ENCODE data around the gene TSPAN9. TPM values are rescaled to one million over a fixed set of nuclear protein-coding genes. Genes with fewer than 3 reads are reported as not detected.

TSPAN9 gene
- total RNA-seq, 1 donor, result 3.5 TPM

- Histone ChIP-seq H3K9me3 (ENCODE audit: low read depth, low read length) (no peaks in the 10 kb centered on the region), H3K4me1 (ENCODE audit: insufficient read depth, low read length) (no peaks in the 10 kb centered on the region), H3K4me3 (ENCODE audit: low read length) (no peak overlapping the region), H3K27me3 (ENCODE audit: insufficient read depth, low read length) (no peaks in the 10 kb centered on the region)
Observed at GRCh38 chr12:3263939-3264922, 187.1 kb downstream of the TSPAN9 start.

- H3K4me3 ChIP-seq (ENCODE audit: low read length), result no peak overlapping the region
- no peaks in the 10 kb centered on the region for H3K27me3 ChIP-seq (ENCODE audit: insufficient read depth, low read length)
- no peaks in the 10 kb centered on the region for H3K9me3 ChIP-seq (ENCODE audit: low read depth, low read length)
- no peaks in the 10 kb centered on the region for H3K4me1 ChIP-seq (ENCODE audit: insufficient read depth, low read length)
Observed at GRCh38 chr12:3265406-3265805, 188.2 kb downstream of the TSPAN9 start.

GRCh38 chr12:3266638-3267037 lies 189.5 kb downstream of the TSPAN9 start:
- H3K27me3 ChIP-seq (ENCODE audit: insufficient read depth, low read length), result no peaks in the 10 kb centered on the region
- H3K4me3 ChIP-seq (ENCODE audit: low read length), result no peak overlapping the region
- no peaks in the 10 kb centered on the region for H3K9me3 ChIP-seq (ENCODE audit: low read depth, low read length)
- no peaks in the 10 kb centered on the region for H3K4me1 ChIP-seq (ENCODE audit: insufficient read depth, low read length)

- no peaks in the 10 kb centered on the region for H3K27me3 ChIP-seq (ENCODE audit: insufficient read depth, low read length)
- no peak overlapping the region for H3K4me3 ChIP-seq (ENCODE audit: low read length)
- no peaks in the 10 kb centered on the region for H3K9me3 ChIP-seq (ENCODE audit: low read depth, low read length)
- H3K4me1 ChIP-seq (ENCODE audit: insufficient read depth, low read length), result no peaks in the 10 kb centered on the region
Observed at GRCh38 chr12:3267690-3268089, 190.5 kb downstream of the TSPAN9 start.

GRCh38 chr12:3269594-3269993 lies 192.4 kb downstream of the TSPAN9 start:
- H3K27me3 ChIP-seq (ENCODE audit: insufficient read depth, low read length), result no peaks in the 10 kb centered on the region
- no peaks in the 10 kb centered on the region for H3K9me3 ChIP-seq (ENCODE audit: low read depth, low read length)
- H3K4me3 ChIP-seq (ENCODE audit: low read length), result no peak overlapping the region
- no peaks in the 10 kb centered on the region for H3K4me1 ChIP-seq (ENCODE audit: insufficient read depth, low read length)

GRCh38 chr12:3271146-3271545 lies 194.0 kb downstream of the TSPAN9 start:
- H3K4me3 ChIP-seq (ENCODE audit: low read length), result no peak overlapping the region
- no peaks in the 10 kb centered on the region for H3K27me3 ChIP-seq (ENCODE audit: insufficient read depth, low read length)
- no peaks in the 10 kb centered on the region for H3K4me1 ChIP-seq (ENCODE audit: insufficient read depth, low read length)
- no peaks in the 10 kb centered on the region for H3K9me3 ChIP-seq (ENCODE audit: low read depth, low read length)

- Histone ChIP-seq H3K27me3 (ENCODE audit: insufficient read depth, low read length) (no peaks in the 10 kb centered on the region), H3K4me3 (ENCODE audit: low read length) (no peak overlapping the region), H3K4me1 (ENCODE audit: insufficient read depth, low read length) (no peaks in the 10 kb centered on the region), H3K9me3 (ENCODE audit: low read depth, low read length) (no peaks in the 10 kb centered on the region)
Observed at GRCh38 chr12:3271639-3272038, 194.5 kb downstream of the TSPAN9 start.

- Histone ChIP-seq H3K27me3 (ENCODE audit: insufficient read depth, low read length) (no peaks in the 10 kb centered on the region), H3K4me3 (ENCODE audit: low read length) (no peak overlapping the region), H3K9me3 (ENCODE audit: low read depth, low read length) (no peaks in the 10 kb centered on the region), H3K4me1 (ENCODE audit: insufficient read depth, low read length) (no peaks in the 10 kb centered on the region)
Observed at GRCh38 chr12:3272958-3273357, 195.8 kb downstream of the TSPAN9 start.

- no peak overlapping the region for H3K4me3 ChIP-seq (ENCODE audit: low read length)
- H3K4me1 ChIP-seq (ENCODE audit: insufficient read depth, low read length), result no peaks in the 10 kb centered on the region
- no peaks in the 10 kb centered on the region for H3K27me3 ChIP-seq (ENCODE audit: insufficient read depth, low read length)
- no peaks in the 10 kb centered on the region for H3K9me3 ChIP-seq (ENCODE audit: low read depth, low read length)
Observed at GRCh38 chr12:3273409-3273853, 196.3 kb downstream of the TSPAN9 start.

- Histone ChIP-seq H3K9me3 (ENCODE audit: low read depth, low read length) (no peaks in the 10 kb centered on the region), H3K27me3 (ENCODE audit: insufficient read depth, low read length) (no peaks in the 10 kb centered on the region), H3K4me3 (ENCODE audit: low read length) (no peak overlapping the region), H3K4me1 (ENCODE audit: insufficient read depth, low read length) (no peaks in the 10 kb centered on the region)
Observed at GRCh38 chr12:3274664-3275063, 197.5 kb downstream of the TSPAN9 start.

- Histone ChIP-seq H3K27me3 (ENCODE audit: insufficient read depth, low read length) (no peaks in the 10 kb centered on the region), H3K4me3 (ENCODE audit: low read length) (no peak overlapping the region), H3K4me1 (ENCODE audit: insufficient read depth, low read length) (no peaks in the 10 kb centered on the region), H3K9me3 (ENCODE audit: low read depth, low read length) (no peaks in the 10 kb centered on the region)
Observed at GRCh38 chr12:3275171-3276041, 198.2 kb downstream of the TSPAN9 start.

GRCh38 chr12:3276226-3276625 lies 199.0 kb downstream of the TSPAN9 start:
- Histone ChIP-seq H3K4me1 (ENCODE audit: insufficient read depth, low read length) (no peaks in the 10 kb centered on the region), H3K4me3 (ENCODE audit: low read length) (no peak overlapping the region), H3K9me3 (ENCODE audit: low read depth, low read length) (no peaks in the 10 kb centered on the region), H3K27me3 (ENCODE audit: insufficient read depth, low read length) (no peaks in the 10 kb centered on the region)

- no peaks in the 10 kb centered on the region for H3K27me3 ChIP-seq (ENCODE audit: insufficient read depth, low read length)
- H3K4me3 ChIP-seq (ENCODE audit: low read length), result no peak overlapping the region
- no peaks in the 10 kb centered on the region for H3K4me1 ChIP-seq (ENCODE audit: insufficient read depth, low read length)
- H3K9me3 ChIP-seq (ENCODE audit: low read depth, low read length), result no peaks in the 10 kb centered on the region
Observed at GRCh38 chr12:3277306-3277943, 200.2 kb downstream of the TSPAN9 start.

- H3K4me1 ChIP-seq (ENCODE audit: insufficient read depth, low read length), result no peaks in the 10 kb centered on the region
- H3K27me3 ChIP-seq (ENCODE audit: insufficient read depth, low read length), result no peaks in the 10 kb centered on the region
Observed at GRCh38 chr12:3278681-3279414, 201.7 kb downstream of the TSPAN9 start.

More at GRCh38 chr12:3278681-3279414, 201.7 kb downstream of the TSPAN9 start:
- Histone ChIP-seq H3K9me3 (ENCODE audit: low read depth, low read length) (no peaks in the 10 kb centered on the region), H3K4me3 (ENCODE audit: low read length) (no peak overlapping the region)
